Karpas-422 (cell line): ENCODE data around the gene LRCH2. TPM values are rescaled to one million over a fixed set of nuclear protein-coding genes. Genes with fewer than 3 reads are reported as not detected.

Source experiments
- DNase-seq: peaks from one replicate; pipeline ENCODE4 v3.0.0-alpha.2; 2015
- H2AFZ ChIP-seq: fragments of 200-600 bp; sonication (generic); 2 replicates; pipeline ENCODE4 v1.6.1; 2014; ENCODE audit warnings: antibody characterized with exemption, low read length, mixed read lengths
- H3K27ac ChIP-seq: fragments of 200-600 bp; sonication (generic); 2 replicates; pipeline ENCODE4 v1.5.1; 2014; ENCODE audit warnings: mild to moderate bottlenecking, low read length, moderate library complexity
- H3K27me3 ChIP-seq: fragments of 200-600 bp; sonication (generic); 2 replicates; pipeline ENCODE4 v1.6.1; 2014; ENCODE audit warnings: low read length, mixed read lengths
- H3K36me3 ChIP-seq: fragments of 200-600 bp; sonication (generic); 2 replicates; pipeline ENCODE4 v1.6.1; 2014; ENCODE audit warnings: low read length, mixed read lengths; ENCODE audit not compliant: insufficient read depth
- H3K4me1 ChIP-seq: fragments of 200-600 bp; sonication (generic); 2 replicates; pipeline ENCODE4 v1.6.1; 2014; ENCODE audit warnings: mild to moderate bottlenecking, low read length, mixed read lengths
- H3K4me2 ChIP-seq: fragments of 200-600 bp; sonication (generic); 2 replicates; pipeline ENCODE4 v1.6.1; 2014; ENCODE audit warnings: low read length, low read depth, mild to moderate bottlenecking; ENCODE audit not compliant: poor library complexity, severe bottlenecking
- H3K4me3 ChIP-seq: fragments of 200-600 bp; sonication (generic); 2 replicates; pipeline ENCODE4 v1.5.1; 2014; ENCODE audit warnings: mild to moderate bottlenecking, antibody characterized with exemption, low read length, mixed read lengths
- H3K79me2 ChIP-seq: fragments of 200-600 bp; sonication (generic); 2 replicates; pipeline ENCODE4 v1.6.1; 2014; ENCODE audit warnings: mild to moderate bottlenecking, low read length, mixed read lengths
- H3K9ac ChIP-seq: fragments of 200-600 bp; sonication (generic); 2 replicates; pipeline ENCODE4 v1.6.0; 2014; ENCODE audit warnings: low read length
- H3K9me2 ChIP-seq: fragments of 200-600 bp; sonication (generic), shearing (Covaris generic); replicated peaks from 2 replicates; pipeline ENCODE4 v1.6.0; 2014; ENCODE audit warnings: mild to moderate bottlenecking, low read length, moderate library complexity; ENCODE audit not compliant: insufficient read depth
- H3K9me3 ChIP-seq: fragments of 300-700, 200-600 bp; sonication (generic); 2 replicates; pipeline ENCODE4 v1.6.1; 2014; ENCODE audit warnings: low read length, mixed read lengths
- H4K20me1 ChIP-seq: fragments of 200-600 bp; sonication (generic); 2 replicates; pipeline ENCODE4 v1.6.1; 2014; ENCODE audit warnings: mild to moderate bottlenecking, antibody characterized with exemption, low read length, low read depth; ENCODE audit not compliant: insufficient read depth
- total RNA-seq: library from RNA; depleted of rRNA; stranded (reverse); fragments of >200 nt; shearing (Covaris generic); gene quantifications from 2 replicates; pipeline ENCODE4 v1.2.3, GENCODE V29; 2014; ENCODE audit warnings: low replicate concordance

The LRCH2 gene
- total RNA-seq, 1 experiment from 2014 or later: not detected

GRCh38 chrX:115259238-115259875 is 25.5 kb upstream of the LRCH2 start:
- no peak overlapping the region for H3K27ac ChIP-seq
- H3K9me3 ChIP-seq: no peaks in the 10 kb centered on the region
- H2AFZ ChIP-seq: no peak overlapping the region
- H3K9ac ChIP-seq: no peak overlapping the region
- no peaks in the 10 kb centered on the region for H3K27me3 ChIP-seq
- no peaks in the 10 kb centered on the region for H3K9me2 ChIP-seq
- H3K4me1 ChIP-seq: no peaks in the 10 kb centered on the region
- no peak for DNase-seq
- H3K4me3 ChIP-seq: no peak overlapping the region
- H3K79me2 ChIP-seq: no peaks in the 10 kb centered on the region
- no peaks in the 10 kb centered on the region for H3K36me3 ChIP-seq
- H4K20me1 ChIP-seq: no peaks in the 10 kb centered on the region
- no peak overlapping the region for H3K4me2 ChIP-seq

GRCh38 chrX:115257711-115258110 is 23.8 kb upstream of the LRCH2 start:
- H2AFZ ChIP-seq: no peak overlapping the region
- H3K27ac ChIP-seq: no peak overlapping the region
- H4K20me1 ChIP-seq: no peaks in the 10 kb centered on the region
- H3K9ac ChIP-seq: no peak overlapping the region
- DNase-seq: no peak
- H3K4me2 ChIP-seq: no peak overlapping the region
- no peaks in the 10 kb centered on the region for H3K79me2 ChIP-seq
- no peaks in the 10 kb centered on the region for H3K4me1 ChIP-seq
- H3K9me2 ChIP-seq: no peaks in the 10 kb centered on the region
- H3K27me3 ChIP-seq: no peaks in the 10 kb centered on the region
- no peak overlapping the region for H3K4me3 ChIP-seq
- H3K36me3 ChIP-seq: no peaks in the 10 kb centered on the region
- H3K9me3 ChIP-seq: no peaks in the 10 kb centered on the region

- Histone ChIP-seq H3K9ac (no peak overlapping the region), H2AFZ (no peak overlapping the region), H3K27me3 (no peaks in the 10 kb centered on the region), H3K36me3 (no peaks in the 10 kb centered on the region), H3K9me3 (no peaks in the 10 kb centered on the region), H4K20me1 (no peaks in the 10 kb centered on the region), H3K79me2 (no peaks in the 10 kb centered on the region), H3K4me2 (no peak overlapping the region), H3K9me2 (no peaks in the 10 kb centered on the region), H3K4me3 (no peak overlapping the region), H3K27ac (no peak overlapping the region), H3K4me1 (no peaks in the 10 kb centered on the region)
- no peak for DNase-seq
Measured at GRCh38 chrX:115255003-115255402, 21.1 kb upstream of the LRCH2 start.

- Histone ChIP-seq H3K9me2 (no peaks in the 10 kb centered on the region), H3K4me2 (no peak overlapping the region), H3K27me3 (no peaks in the 10 kb centered on the region), H3K4me1 (no peaks in the 10 kb centered on the region), H3K9ac (no peak overlapping the region), H3K36me3 (no peaks in the 10 kb centered on the region), H4K20me1 (no peaks in the 10 kb centered on the region), H2AFZ (no peak overlapping the region), H3K27ac (no peak overlapping the region), H3K79me2 (no peaks in the 10 kb centered on the region), H3K4me3 (no peak overlapping the region), H3K9me3 (no peaks in the 10 kb centered on the region)
- no peak for DNase-seq
Measured at GRCh38 chrX:115251458-115252233, 17.8 kb upstream of the LRCH2 start.

GRCh38 chrX:115237056-115237455 is 3.2 kb upstream of the LRCH2 start:
- no peaks in the 10 kb centered on the region for H3K4me1 ChIP-seq
- H2AFZ ChIP-seq: no peak overlapping the region
- no peak overlapping the region for H3K27ac ChIP-seq
- H4K20me1 ChIP-seq: no peaks in the 10 kb centered on the region
- no peak overlapping the region for H3K4me3 ChIP-seq
- H3K9me3 ChIP-seq: no peaks in the 10 kb centered on the region
- H3K4me2 ChIP-seq: no peak overlapping the region
- H3K79me2 ChIP-seq: no peaks in the 10 kb centered on the region
- no peaks in the 10 kb centered on the region for H3K36me3 ChIP-seq
- no peak for DNase-seq
- no peak overlapping the region for H3K9ac ChIP-seq
- no peaks in the 10 kb centered on the region for H3K9me2 ChIP-seq
- no peaks in the 10 kb centered on the region for H3K27me3 ChIP-seq

GRCh38 chrX:115236560-115236959 is 2.7 kb upstream of the LRCH2 start:
- Histone ChIP-seq H3K9me3 (no peaks in the 10 kb centered on the region), H3K27ac (no peak overlapping the region), H3K9ac (no peak overlapping the region), H3K36me3 (no peaks in the 10 kb centered on the region), H3K4me1 (no peaks in the 10 kb centered on the region), H3K79me2 (no peaks in the 10 kb centered on the region), H4K20me1 (no peaks in the 10 kb centered on the region), H3K27me3 (no peaks in the 10 kb centered on the region), H3K9me2 (no peaks in the 10 kb centered on the region), H2AFZ (no peak overlapping the region), H3K4me3 (no peak overlapping the region), H3K4me2 (no peak overlapping the region)
- no peak for DNase-seq

GRCh38 chrX:115234461-115234860 is 565 bp upstream of the LRCH2 start:
- Histone ChIP-seq H2AFZ (no peak overlapping the region), H3K9me3 (no peaks in the 10 kb centered on the region), H4K20me1 (no peaks in the 10 kb centered on the region), H3K27me3 (no peaks in the 10 kb centered on the region), H3K79me2 (no peaks in the 10 kb centered on the region), H3K4me1 (no peaks in the 10 kb centered on the region), H3K4me2 (no peak overlapping the region), H3K4me3 (no peak overlapping the region), H3K27ac (no peak overlapping the region), H3K9me2 (no peaks in the 10 kb centered on the region), H3K9ac (no peak overlapping the region), H3K36me3 (no peaks in the 10 kb centered on the region)
- DNase-seq: no peak

GRCh38 chrX:115232933-115233496 is 881 bp downstream of the LRCH2 start:
- H2AFZ ChIP-seq: no peak overlapping the region
- H3K9me2 ChIP-seq: no peaks in the 10 kb centered on the region
- H3K36me3 ChIP-seq: no peaks in the 10 kb centered on the region
- H3K4me1 ChIP-seq: no peaks in the 10 kb centered on the region
- H3K9ac ChIP-seq: no peak overlapping the region
- H3K27ac ChIP-seq: no peak overlapping the region
- no peaks in the 10 kb centered on the region for H3K9me3 ChIP-seq
- no peak overlapping the region for H3K4me3 ChIP-seq
- no peak overlapping the region for H3K4me2 ChIP-seq
- H4K20me1 ChIP-seq: no peaks in the 10 kb centered on the region
- no peaks in the 10 kb centered on the region for H3K27me3 ChIP-seq
- DNase-seq: no peak
- H3K79me2 ChIP-seq: no peaks in the 10 kb centered on the region
